Endothelial cell of umbilical vein (primary cell): ENCODE results near the gene SGTA. TPM values are rescaled to one million over a fixed set of nuclear protein-coding genes. Genes with fewer than 3 reads are reported as not detected.

Source experiments
- BruUV-seq: library from RNA; stranded (reverse); fragments of 400-500 nt; replicated peaks from 2 replicates; lab custom pipeline; 2021; lab: Mats Ljungman, UMichigan
- CTCF ChIA-PET: fragments of 300-600, 350-600 bp; sonication (Branson Sonifier 250); formaldehyde crosslinking; loops from one replicate; lab custom pipeline; 2021; ENCODE audit warnings: antibody characterized with exemption, inconsistent platforms; lab: Charles Lee
- POLR2A ChIA-PET: fragments of 300-600, 350-600 bp; sonication (Branson Sonifier 250); formaldehyde crosslinking; loops from one replicate; lab custom pipeline; 2021; ENCODE audit warnings: antibody characterized with exemption, inconsistent platforms; lab: Charles Lee
- DNase-seq: peaks from one replicate; pipeline ENCODE4 v3.0.0-alpha.2; 2011; ENCODE audit warnings: low read depth, low spot score
- FAIRE-seq: peaks from 2 replicates; lab custom pipeline; 2011; peaks lifted over from hg19 to GRCh38; lab: Jason Lieb, UNC
- H2AFZ ChIP-seq: 2 replicates; pipeline ENCODE4 v1.6.0; 2012; ENCODE audit warnings: low read depth, low read length, control low read depth, inconsistent platforms
- H3K27ac ChIP-seq: 2 replicates; pipeline ENCODE4 v1.5.1; 2011; ENCODE audit warnings: low read depth, mild to moderate bottlenecking, control low read depth, low read length, moderate library complexity; ENCODE audit not compliant: insufficient read depth
- H3K27me3 ChIP-seq, 2 experiments: 2 replicates each; pipeline versions ENCODE4 v1.6.0 to v1.6.1; 2011; ENCODE audit warnings: low read length in 2 of 2, mixed read lengths in 1 of 2; ENCODE audit not compliant: control insufficient read depth in 2 of 2, insufficient read depth in 2 of 2
- H3K36me3 ChIP-seq, 2 experiments: 2 replicates in 1 of 2; 3 replicates in 1 of 2; pipeline ENCODE4 v1.5.1; 2011; ENCODE audit warnings: low read length in 2 of 2, mild to moderate bottlenecking in 1 of 2, moderate library complexity in 1 of 2; ENCODE audit not compliant: control insufficient read depth in 2 of 2, insufficient read depth in 2 of 2; ENCODE audit errors: extremely low read depth in 1 of 2
- H3K4me1 ChIP-seq: 3 replicates; pipeline ENCODE4 v1.5.1; 2011; ENCODE audit warnings: mild to moderate bottlenecking, low read length; ENCODE audit not compliant: control insufficient read depth, insufficient read depth; ENCODE audit errors: extremely low read depth
- H3K4me2 ChIP-seq: 2 replicates; pipeline ENCODE4 v1.6.1; 2011; ENCODE audit warnings: low read length, control low read depth, mixed read lengths; ENCODE audit not compliant: insufficient read depth
- H3K4me3 ChIP-seq, 3 experiments: fragments of 200-600 bp in 1 of 3; sonication (generic), shearing (Covaris generic) in 1 of 3; replicated peaks in 1 of 3; 2 replicates each; pipeline ENCODE4 v1.5.1; 2011 to 2016; ENCODE audit warnings: control low read depth in 3 of 3, low read length in 3 of 3, mild to moderate bottlenecking in 2 of 3, inconsistent platforms in 1 of 3, low read depth in 1 of 3, moderate library complexity in 1 of 3; ENCODE audit not compliant: insufficient read depth in 1 of 3
- H3K79me2 ChIP-seq: 2 replicates; pipeline ENCODE4 v1.6.0; 2012; ENCODE audit warnings: low read length, inconsistent platforms; ENCODE audit not compliant: control insufficient read depth, insufficient read depth
- H3K9ac ChIP-seq: replicated peaks from 2 replicates; pipeline ENCODE3; 2011; ENCODE audit warnings: low read length, control low read depth; ENCODE audit not compliant: insufficient read depth; ENCODE audit errors: extremely low read depth
- H3K9me1 ChIP-seq: replicated peaks from 3 replicates; pipeline ENCODE4 v1.6.0; 2011; ENCODE audit warnings: mild to moderate bottlenecking, low read length; ENCODE audit not compliant: control insufficient read depth, insufficient read depth; ENCODE audit errors: extremely low read depth
- H3K9me3 ChIP-seq: replicated peaks from 2 replicates; pipeline ENCODE4 v1.5.1; 2012; ENCODE audit warnings: low read length, inconsistent platforms; ENCODE audit not compliant: control insufficient read depth, insufficient read depth
- H4K20me1 ChIP-seq: replicated peaks from 2 replicates; pipeline ENCODE3; 2011; ENCODE audit warnings: mild to moderate bottlenecking, low read length; ENCODE audit not compliant: control insufficient read depth, insufficient read depth; ENCODE audit errors: extremely low read depth
- EZH2 ChIP-seq: IDR thresholded peaks from 2 replicates; pipeline ENCODE4 v1.6.1; 2012; ENCODE audit warnings: borderline replicate concordance, low read depth, mild to moderate bottlenecking, moderate library complexity, low read length, inconsistent platforms; ENCODE audit not compliant: severe bottlenecking
- GATA2 ChIP-seq: IDR thresholded peaks from 2 replicates; pipeline ENCODE4 v1.7.0; 2011; ENCODE audit warnings: low read depth, mild to moderate bottlenecking, moderate library complexity, mixed read lengths, low read length; ENCODE audit not compliant: insufficient read length, insufficient read depth
- JUN ChIP-seq: IDR thresholded peaks from 2 replicates; pipeline ENCODE4 v1.6.1; 2011; ENCODE audit warnings: borderline replicate concordance, low read depth; ENCODE audit not compliant: insufficient read length, insufficient read depth
- MYC ChIP-seq: IDR thresholded peaks from one replicate; pipeline ENCODE4 v1.6.1; 2011; ENCODE audit warnings: mild to moderate bottlenecking, low read depth, low read length
- POLR2A ChIP-seq: IDR thresholded peaks from 2 replicates; pipeline ENCODE4 v1.6.1; 2012; ENCODE audit warnings: low read depth, mild to moderate bottlenecking, control low read depth, low read length
- POLR2AphosphoS5 ChIP-seq: IDR thresholded peaks from 2 replicates; pipeline ENCODE4 v1.6.1; 2012; ENCODE audit warnings: low read depth, mild to moderate bottlenecking, control low read depth, low read length, moderate library complexity; ENCODE audit not compliant: insufficient read depth
- dilution Hi-C: fragments of 300-500 bp; cut with MboI; formaldehyde crosslinking; loops from one replicate; pipeline ENCODE4 v1.15.0; 2019; ENCODE audit warnings: low sequenced_read_pairs; ENCODE audit not compliant: extremely low pct_ligation_motif_present
- intact Hi-C: fragments of 100-400 bp; cut with micrococcal nuclease; formaldehyde crosslinking; loops from one replicate; pipeline ENCODE4 v1.10.0; 2022
- polyA plus RNA-seq, 4 experiments: library from polyadenylated mRNA; depleted of rRNA in 3 of 4; stranded (reverse) in 3 of 4; unstranded in 1 of 4; fragments of >200 nt; gene quantifications; 2 replicates each; pipeline versions ENCODE4 v1.2.1 to v1.2.3, GENCODE V29; 2011 to 2012; ENCODE audit warnings: missing spikeins in 1 of 4
- total RNA-seq: library from RNA; stranded (reverse); gene quantifications from 2 replicates; pipeline ENCODE4 v1.2.3, GENCODE V29; 2021
- TF ChIP-seq, protein P1 (sequence below): IDR thresholded peaks from 2 replicates; pipeline ENCODE4 v1.6.1; 2011; ENCODE audit not compliant: insufficient read depth, insufficient read length
- TF ChIP-seq, protein P2 (sequence below), 2 donors: IDR thresholded peaks; 1 replicate in 1 of 2; 2 replicates in 1 of 2; pipeline ENCODE4 v1.5.1; 2011; ENCODE audit warnings: low read length in 2 of 2, mild to moderate bottlenecking in 2 of 2, moderate library complexity in 2 of 2, control low read depth in 1 of 2, inconsistent platforms in 1 of 2, low read depth in 1 of 2; ENCODE audit not compliant: insufficient read depth in 1 of 2; ENCODE audit errors: extremely low read depth in 1 of 2

Gene SGTA
- total and polyA plus RNA-seq, 2 donors (not counting 3 experiments of a cell fraction or from before 2014, with no cell fraction given): 76.5 to 119 TPM

DNA sequence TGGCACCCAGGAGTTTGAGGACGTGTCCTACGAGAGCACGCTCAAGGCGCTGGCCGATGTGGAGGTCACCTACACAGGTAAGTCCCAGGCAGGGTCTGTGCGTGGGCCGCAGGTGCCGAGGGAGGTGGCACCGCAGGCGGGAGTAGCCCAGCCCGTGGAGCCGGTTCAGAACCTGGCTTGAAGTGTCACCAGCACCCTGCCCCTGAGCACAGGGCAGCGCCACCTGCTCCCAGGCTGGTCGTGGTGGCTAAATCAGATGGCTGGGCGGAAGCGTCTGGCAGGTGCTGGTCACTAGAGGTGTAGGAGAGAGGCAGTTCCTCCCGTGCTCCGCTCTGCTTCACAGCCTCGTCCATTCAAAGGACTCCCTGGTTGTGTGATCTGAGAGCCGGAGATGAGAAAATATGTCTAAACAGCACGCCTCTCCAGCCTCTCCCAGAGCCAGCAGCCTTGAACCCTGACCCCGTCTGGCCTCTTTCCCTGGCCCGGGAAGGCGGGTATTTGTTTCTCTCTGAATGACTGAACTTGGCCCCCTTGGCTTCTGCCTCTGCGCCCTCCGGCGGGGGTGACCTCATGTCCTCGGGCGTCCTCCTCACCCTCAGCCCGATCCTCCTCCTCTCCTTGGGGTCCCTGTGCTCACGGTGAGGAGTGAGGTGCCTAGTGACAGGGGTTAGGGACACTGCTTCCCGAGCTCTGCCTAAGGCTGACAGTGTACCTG, 7.6 kb upstream of the SGTA start:
- no TSS peak for BruUV-seq
- dilution Hi-C loops (no loop called here), intact Hi-C loops (no loop called here)
- no peak overlapping the region for H3K27ac ChIP-seq
- H3K4me3 ChIP-seq: no peak overlapping the region
- FAIRE-seq (no peak), DNase-seq (no peak)
- no peak overlapping the region for H3K9ac ChIP-seq
- H3K4me1 ChIP-seq: peaks cover 7% of the 10 kb centered on the region
- no peaks in the 10 kb centered on the region for H3K27me3 ChIP-seq
- ChIA-PET POLR2A (no interaction called here), CTCF (no interaction called here)
- no peaks in the 10 kb centered on the region for H3K9me1 ChIP-seq
- no peaks in the 10 kb centered on the region for H4K20me1 ChIP-seq
- H3K79me2 ChIP-seq: peaks cover 32% of the 10 kb centered on the region
- TF ChIP-seq POLR2A (no peak), MYC (no peak), EZH2 (no peak), GATA2 (no peak), POLR2AphosphoS5 (no peak), JUN (no peak)
- TF ChIP-seq, protein P1, sequence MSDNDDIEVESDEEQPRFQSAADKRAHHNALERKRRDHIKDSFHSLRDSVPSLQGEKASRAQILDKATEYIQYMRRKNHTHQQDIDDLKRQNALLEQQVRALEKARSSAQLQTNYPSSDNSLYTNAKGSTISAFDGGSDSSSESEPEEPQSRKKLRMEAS: no peak
- TF ChIP-seq, protein P2, sequence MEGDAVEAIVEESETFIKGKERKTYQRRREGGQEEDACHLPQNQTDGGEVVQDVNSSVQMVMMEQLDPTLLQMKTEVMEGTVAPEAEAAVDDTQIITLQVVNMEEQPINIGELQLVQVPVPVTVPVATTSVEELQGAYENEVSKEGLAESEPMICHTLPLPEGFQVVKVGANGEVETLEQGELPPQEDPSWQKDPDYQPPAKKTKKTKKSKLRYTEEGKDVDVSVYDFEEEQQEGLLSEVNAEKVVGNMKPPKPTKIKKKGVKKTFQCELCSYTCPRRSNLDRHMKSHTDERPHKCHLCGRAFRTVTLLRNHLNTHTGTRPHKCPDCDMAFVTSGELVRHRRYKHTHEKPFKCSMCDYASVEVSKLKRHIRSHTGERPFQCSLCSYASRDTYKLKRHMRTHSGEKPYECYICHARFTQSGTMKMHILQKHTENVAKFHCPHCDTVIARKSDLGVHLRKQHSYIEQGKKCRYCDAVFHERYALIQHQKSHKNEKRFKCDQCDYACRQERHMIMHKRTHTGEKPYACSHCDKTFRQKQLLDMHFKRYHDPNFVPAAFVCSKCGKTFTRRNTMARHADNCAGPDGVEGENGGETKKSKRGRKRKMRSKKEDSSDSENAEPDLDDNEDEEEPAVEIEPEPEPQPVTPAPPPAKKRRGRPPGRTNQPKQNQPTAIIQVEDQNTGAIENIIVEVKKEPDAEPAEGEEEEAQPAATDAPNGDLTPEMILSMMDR (IDR thresholded peaks at IDR 0.05; ENCODE audit: extremely low read depth in 1 of 2, insufficient read depth in 1 of 2, low read depth in 1 of 2, low read length in 2 of 2): no peak
- H3K9me3 ChIP-seq: no peaks in the 10 kb centered on the region
- H2AFZ ChIP-seq: no peak overlapping the region
- H3K4me2 ChIP-seq: no peak overlapping the region
- H3K36me3 ChIP-seq: peaks cover 4 to 12% of the 10 kb centered on the region in 2 experiments
